ENCODE results near the gene FGF19. TPM values are rescaled to one million over a fixed set of nuclear protein-coding genes. Genes with fewer than 3 reads are reported as not detected.

The FGF19 gene
- total RNA-seq, 2 experiments from 2014 or later, result 0.09 TPM; not detected in 1

GRCh38 chr11:69666261-69666660, 37.6 kb downstream of the FGF19 start:
- Mint-ChIP-seq H3K27ac (no peak overlapping the region), H3K27me3 (no peaks in the 10 kb centered on the region), H3K4me3 (no peak overlapping the region), H3K9me3 (ENCODE audit: low read depth) (no peaks in the 10 kb centered on the region), H3K4me1 (peaks cover 9% of the 10 kb centered on the region), H3K36me3 (ENCODE audit: low read depth) (peaks cover 36% of the 10 kb centered on the region)
- ChIA-PET POLR2A (no interaction called here), CTCF (no interaction called here)
- ATAC-seq (no peak), DNase-seq (no peak)
- intact Hi-C loops (cut with DNase I, micrococcal nuclease), result no loop called here

- Mint-ChIP-seq H3K27me3 (no peaks in the 10 kb centered on the region), H3K36me3 (ENCODE audit: low read depth) (peaks cover 32% of the 10 kb centered on the region), H3K4me3 (no peak overlapping the region), H3K4me1 (peaks cover 9% of the 10 kb centered on the region), H3K9me3 (ENCODE audit: low read depth) (no peaks in the 10 kb centered on the region), H3K27ac (no peak overlapping the region)
- ChIA-PET CTCF (no interaction called here), POLR2A (no interaction called here)
- no peak for DNase-seq
- ATAC-seq, result no peak
- intact Hi-C loops (cut with DNase I, micrococcal nuclease), result no loop called here
These were observed 38.2 kb downstream of the FGF19 start for GRCh38 chr11:69665669-69666068.

- ATAC-seq, result no peak
- Mint-ChIP-seq H3K4me3 (no peak overlapping the region), H3K4me1 (peaks cover 1% of the 10 kb centered on the region), H3K27me3 (no peaks in the 10 kb centered on the region), H3K27ac (no peak overlapping the region), H3K36me3 (ENCODE audit: low read depth) (peaks cover 25% of the 10 kb centered on the region), H3K9me3 (ENCODE audit: low read depth) (no peaks in the 10 kb centered on the region)
- POLR2A ChIA-PET, result no interaction called here
- intact Hi-C loops (cut with DNase I, micrococcal nuclease), result no loop called here
- CTCF ChIA-PET, result no interaction called here
- no peak for DNase-seq
These were observed 38.9 kb downstream of the FGF19 start for GRCh38 chr11:69664901-69665300.

- H3K9me3 Mint-ChIP-seq (ENCODE audit: low read depth), result no peaks in the 10 kb centered on the region
- CTCF ChIA-PET, result interaction anchor here (0.6 kb wide), 1 partner anchor 20 kb away, joined by 3 read pairs; no protein-coding TSS in a partner anchor
- DNase-seq (no peak), ATAC-seq (no peak)
- POLR2A ChIA-PET, result no interaction called here
- H3K36me3 Mint-ChIP-seq (ENCODE audit: low read depth), result peaks cover 24% of the 10 kb centered on the region
- H3K4me3 Mint-ChIP-seq, result no peak overlapping the region
- intact Hi-C loops (cut with DNase I, micrococcal nuclease), result no loop called here
- H3K27me3 Mint-ChIP-seq, result no peaks in the 10 kb centered on the region
- no peaks in the 10 kb centered on the region for H3K4me1 Mint-ChIP-seq
- no peak overlapping the region for H3K27ac Mint-ChIP-seq
These were observed 39.6 kb downstream of the FGF19 start for GRCh38 chr11:69664103-69664775.

GRCh38 chr11:69663326-69663725, 40.5 kb downstream of the FGF19 start:
- DNase-seq (no peak), ATAC-seq (no peak)
- ChIA-PET CTCF (no interaction called here), POLR2A (no interaction called here)
- Mint-ChIP-seq H3K36me3 (ENCODE audit: low read depth) (peaks cover 20% of the 10 kb centered on the region), H3K27me3 (no peaks in the 10 kb centered on the region), H3K4me3 (no peak overlapping the region), H3K4me1 (no peaks in the 10 kb centered on the region), H3K9me3 (ENCODE audit: low read depth) (no peaks in the 10 kb centered on the region), H3K27ac (no peak overlapping the region)
- intact Hi-C loops (cut with DNase I, micrococcal nuclease), result no loop called here

GRCh38 chr11:69662806-69663205, 41.0 kb downstream of the FGF19 start:
- ATAC-seq (no peak), DNase-seq (no peak)
- H3K27me3 Mint-ChIP-seq, result no peaks in the 10 kb centered on the region
- H3K4me3 Mint-ChIP-seq, result no peak overlapping the region
- H3K27ac Mint-ChIP-seq, result no peak overlapping the region
- peaks cover 16% of the 10 kb centered on the region for H3K36me3 Mint-ChIP-seq (ENCODE audit: low read depth)
- ChIA-PET CTCF (interaction anchor here (1.3 kb wide), 1 partner anchor 12 kb away, joined by 5 read pairs; the partner anchor contains the start of gene LTO1), POLR2A (no interaction called here)
- intact Hi-C loops (cut with DNase I, micrococcal nuclease), result no loop called here
- no peaks in the 10 kb centered on the region for H3K9me3 Mint-ChIP-seq (ENCODE audit: low read depth)
- H3K4me1 Mint-ChIP-seq, result no peaks in the 10 kb centered on the region

- H3K27ac Mint-ChIP-seq, result no peak overlapping the region
- no peaks in the 10 kb centered on the region for H3K27me3 Mint-ChIP-seq
- ChIA-PET CTCF (interaction anchor here (1.3 kb wide), 1 partner anchor 13 kb away, joined by 5 read pairs; the partner anchor contains the start of gene LTO1), POLR2A (no interaction called here)
- H3K4me3 Mint-ChIP-seq, result no peak overlapping the region
- H3K4me1 Mint-ChIP-seq, result no peaks in the 10 kb centered on the region
- intact Hi-C loops (cut with DNase I, micrococcal nuclease), result no loop called here
- H3K9me3 Mint-ChIP-seq (ENCODE audit: low read depth), result no peaks in the 10 kb centered on the region
- ATAC-seq (no peak), DNase-seq (no peak)
- peaks cover 11% of the 10 kb centered on the region for H3K36me3 Mint-ChIP-seq (ENCODE audit: low read depth)
These were observed 41.7 kb downstream of the FGF19 start for GRCh38 chr11:69662021-69662698.

GRCh38 chr11:69661413-69661715, 42.5 kb downstream of the FGF19 start:
- ATAC-seq (no peak), DNase-seq (no peak)
- POLR2A ChIA-PET, result no interaction called here
- CTCF ChIA-PET, result interaction anchor here (1.2 kb wide), 1 partner anchor 9 kb away, joined by 3 read pairs; no protein-coding TSS in a partner anchor
- Mint-ChIP-seq H3K27ac (no peak overlapping the region), H3K4me1 (no peaks in the 10 kb centered on the region), H3K4me3 (no peak overlapping the region), H3K9me3 (ENCODE audit: low read depth) (no peaks in the 10 kb centered on the region), H3K27me3 (no peaks in the 10 kb centered on the region), H3K36me3 (ENCODE audit: low read depth) (peaks cover 11% of the 10 kb centered on the region)
- intact Hi-C loops (cut with DNase I, micrococcal nuclease), result no loop called here

- POLR2A ChIA-PET, result interaction anchor here (0.9 kb wide), 1 partner anchor 566 kb away, joined by 5 read pairs; no protein-coding TSS in a partner anchor
- no peaks in the 10 kb centered on the region for H3K9me3 Mint-ChIP-seq (ENCODE audit: low read depth)
- no peaks in the 10 kb centered on the region for H3K4me1 Mint-ChIP-seq
- no peak for DNase-seq
- no peaks in the 10 kb centered on the region for H3K27me3 Mint-ChIP-seq
- intact Hi-C loops (cut with DNase I, micrococcal nuclease), result no loop called here
- no peak overlapping the region for H3K4me3 Mint-ChIP-seq
- peaks cover 9% of the 10 kb centered on the region for H3K36me3 Mint-ChIP-seq (ENCODE audit: low read depth)
- no peak for ATAC-seq
- CTCF ChIA-PET, result interaction anchor here (0.5 to 1.2 kb wide), 2 partner anchors 10 to 14 kb away, joined by 3 read pairs; no protein-coding TSS in a partner anchor
- no peak overlapping the region for H3K27ac Mint-ChIP-seq
These were observed 43.8 kb downstream of the FGF19 start for GRCh38 chr11:69660001-69660500.

- Mint-ChIP-seq H3K27me3 (no peaks in the 10 kb centered on the region), H3K4me1 (no peaks in the 10 kb centered on the region), H3K9me3 (ENCODE audit: low read depth) (no peaks in the 10 kb centered on the region), H3K27ac (no peak overlapping the region), H3K36me3 (ENCODE audit: low read depth) (peaks cover 5% of the 10 kb centered on the region), H3K4me3 (no peak overlapping the region)
- CTCF ChIA-PET, result interaction anchor here (0.5 to 1.9 kb wide), 3 partner anchors 11 to 17 kb away, joined by 3 to 13 read pairs (median 3); no protein-coding TSS in a partner anchor
- POLR2A ChIA-PET, result interaction anchor here (0.9 kb wide), 1 partner anchor 565 kb away, joined by 5 read pairs; no protein-coding TSS in a partner anchor
- DNase-seq (no peak), ATAC-seq (no peak)
- intact Hi-C loops (cut with DNase I, micrococcal nuclease), result no loop called here
These were observed 44.2 kb downstream of the FGF19 start for GRCh38 chr11:69659591-69659990.

- H3K4me3 Mint-ChIP-seq, result no peak overlapping the region
- ATAC-seq (no peak), DNase-seq (no peak)
- no peaks in the 10 kb centered on the region for H3K27me3 Mint-ChIP-seq
- peaks cover 1% of the 10 kb centered on the region for H3K36me3 Mint-ChIP-seq (ENCODE audit: low read depth)
- ChIA-PET CTCF (interaction anchor here (1.1 to 1.9 kb wide), 2 partner anchors 12 to 16 kb away, joined by 3 to 13 read pairs; no protein-coding TSS in a partner anchor), POLR2A (no interaction called here)
- no peak overlapping the region for H3K27ac Mint-ChIP-seq
- no peaks in the 10 kb centered on the region for H3K4me1 Mint-ChIP-seq
- intact Hi-C loops (cut with DNase I, micrococcal nuclease), result no loop called here
- H3K9me3 Mint-ChIP-seq (ENCODE audit: low read depth), result no peaks in the 10 kb centered on the region
These were observed 45.0 kb downstream of the FGF19 start for GRCh38 chr11:69658626-69659450.

Measured in activated CD4-positive, alpha-beta T cell treated with anti-CD3 and anti-CD28 coated beads for 36 hours (primary cell).